HG03520 (cell line): ENCODE data around the gene JADE2.

Source experiments
- ATAC-seq: cut with Tn5 transposase; IDR thresholded peaks from one replicate; pipeline ENCODE4 v1.9.1; 2021; ENCODE audit warnings: mild to moderate bottlenecking, moderate library complexity; ENCODE audit not compliant: unreplicated experiment

JADE2 gene

DNA sequence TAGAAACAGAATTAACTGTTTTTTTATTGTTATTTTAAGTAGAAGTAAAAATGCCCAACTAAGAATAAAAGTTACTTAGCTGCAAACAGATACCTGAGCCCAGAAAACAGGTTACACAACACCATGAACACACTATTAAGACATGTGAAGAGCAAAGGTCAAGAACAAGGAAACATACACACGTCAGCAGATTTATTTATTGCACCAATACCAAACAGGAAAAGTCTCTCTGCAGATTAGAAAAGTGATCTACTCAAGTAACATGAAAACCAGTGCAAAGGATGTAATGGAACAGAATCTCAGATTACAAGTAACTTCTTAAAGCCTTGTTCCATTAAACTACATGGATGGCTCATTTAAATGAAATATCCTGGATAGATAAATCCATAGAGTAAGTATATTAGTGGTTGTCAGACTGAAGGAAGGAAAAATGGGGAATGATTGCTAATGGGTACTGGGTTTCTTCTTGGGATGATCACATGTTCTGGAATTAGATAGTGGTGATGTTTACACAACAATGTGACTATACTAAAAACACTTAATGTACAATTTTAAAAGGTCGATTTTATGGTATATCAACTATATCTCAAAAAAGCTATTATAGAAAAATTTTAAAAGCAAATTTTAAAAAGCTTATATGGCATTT, 101.0 kb downstream of the JADE2 start:
- no peak for ATAC-seq
